ENCODE data around the gene CORO1C.
"Not testable (repeated sequence)": the region's sequence is repeated elsewhere in the genome, so short reads cannot be mapped to it uniquely, and the experiment has no call there.

CORO1C gene

DNA sequence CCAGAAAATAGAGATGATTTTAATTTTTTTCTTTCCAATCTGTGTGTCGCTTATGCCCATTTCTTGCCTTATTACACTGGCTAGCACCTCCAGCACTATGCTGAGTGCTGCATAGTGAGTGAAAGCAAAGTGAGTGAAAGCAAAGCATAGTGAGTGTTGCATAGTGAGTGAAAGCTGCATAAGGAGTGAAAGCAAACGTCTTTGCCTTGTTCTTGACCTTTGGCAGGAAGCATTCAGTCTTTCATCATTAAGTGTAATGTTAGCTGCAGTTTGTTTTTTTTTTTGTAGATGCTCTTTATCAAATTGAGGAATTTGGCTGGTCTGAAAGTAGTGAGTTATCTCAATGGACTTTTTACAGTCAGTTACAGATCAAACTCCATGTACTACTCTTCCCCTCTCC, 6.9 kb upstream of the CORO1C start:
- Mint-ChIP-seq H3K9me3 (no peaks in the 10 kb centered on the region), H3K27ac (no peak overlapping the region), H3K4me1 (peaks cover 11% of the 10 kb centered on the region in 2 donors), H3K4me3 (no peak overlapping the region), H3K27me3 (peaks cover 3 to 6% of the 10 kb centered on the region in 2 donors), H3K36me3 (no peaks in the 10 kb centered on the region)
- ATAC-seq (replicated peaks): no peak
- DNase-seq: no peak

DNA sequence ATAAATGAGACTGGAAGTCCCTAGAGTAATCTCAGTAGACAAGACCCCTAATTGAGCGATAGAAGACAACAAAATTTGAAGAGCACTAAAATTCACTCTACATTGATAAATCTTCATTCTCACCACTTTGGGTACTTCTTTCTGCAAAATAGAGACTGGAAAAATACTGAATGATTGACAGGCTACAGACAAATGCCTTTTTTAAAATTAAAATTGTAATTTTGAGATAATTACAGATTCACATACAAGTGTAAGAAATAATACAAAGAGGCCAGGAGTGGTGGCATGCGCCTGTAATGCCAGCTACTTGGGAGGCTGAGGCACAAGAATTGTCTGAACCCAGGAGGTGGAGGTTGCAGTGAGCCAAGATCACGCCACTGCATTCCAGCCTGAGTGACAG, 4.5 kb upstream of the CORO1C start:
- Mint-ChIP-seq H3K4me1 (peaks cover 19 to 21% of the 10 kb centered on the region in 2 donors), H3K4me3 (no peak overlapping the region), H3K36me3 (no peaks in the 10 kb centered on the region), H3K27ac (no peak overlapping the region), H3K9me3 (no peaks in the 10 kb centered on the region), H3K27me3 (no peaks in the 10 kb centered on the region)
- ATAC-seq (replicated peaks): no peak
- no peak for DNase-seq

- ATAC-seq (replicated peaks) (peak in 1 of 2 donors; percentile 6), DNase-seq (peak; percentile 23)
Measured at GRCh38 chr12:108734200-108734906, 3.0 kb upstream of the CORO1C start.

DNA sequence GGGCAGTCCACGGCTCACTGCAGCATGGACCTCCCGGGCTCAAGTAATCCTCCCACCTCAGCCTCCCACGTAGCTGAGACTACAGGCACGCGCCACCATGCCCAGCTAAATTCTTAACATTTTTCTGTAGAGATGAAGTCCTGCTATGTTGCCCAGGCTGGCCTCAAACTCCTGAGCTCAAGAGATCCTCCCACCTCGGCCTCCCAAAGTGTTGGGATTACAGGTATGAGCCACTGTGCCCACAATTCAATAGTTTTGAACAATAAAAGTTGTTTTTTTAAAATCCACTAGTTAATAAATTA, 1.9 kb upstream of the CORO1C start:
- DNase-seq; ATAC-seq (replicated peaks); H3K27me3 Mint-ChIP-seq; H3K4me3 Mint-ChIP-seq; H3K27ac Mint-ChIP-seq; H3K36me3 Mint-ChIP-seq; H3K9me3 Mint-ChIP-seq: not testable (repeated sequence)
- H3K4me1 Mint-ChIP-seq: peaks cover 32 to 42% of the 10 kb centered on the region in 2 donors

More at GRCh38 chr12:108734200-108734906, 3.0 kb upstream of the CORO1C start:
- peak overlapping the region; percentile 90 for H3K27ac Mint-ChIP-seq
- H3K4me3 Mint-ChIP-seq: no peak overlapping the region
- H3K36me3 Mint-ChIP-seq: no peaks in the 10 kb centered on the region
- H3K9me3 Mint-ChIP-seq: no peaks in the 10 kb centered on the region
- H3K27me3 Mint-ChIP-seq: no peaks in the 10 kb centered on the region
- peaks cover 27 to 33% of the 10 kb centered on the region in 2 donors for H3K4me1 Mint-ChIP-seq

GRCh38 chr12:108732489-108733229, 1.3 kb upstream of the CORO1C start:
- Mint-ChIP-seq H3K4me1 (peaks cover 32 to 46% of the 10 kb centered on the region in 2 donors), H3K4me3 (peak overlapping the region; percentile 94 to 100), H3K36me3 (peaks cover 0 to 5% of the 10 kb centered on the region in 2 donors), H3K9me3 (no peaks in the 10 kb centered on the region), H3K27me3 (no peaks in the 10 kb centered on the region), H3K27ac (peak overlapping the region; percentile 95)
- DNase-seq: no peak
- ATAC-seq (replicated peaks): no peak

DNA sequence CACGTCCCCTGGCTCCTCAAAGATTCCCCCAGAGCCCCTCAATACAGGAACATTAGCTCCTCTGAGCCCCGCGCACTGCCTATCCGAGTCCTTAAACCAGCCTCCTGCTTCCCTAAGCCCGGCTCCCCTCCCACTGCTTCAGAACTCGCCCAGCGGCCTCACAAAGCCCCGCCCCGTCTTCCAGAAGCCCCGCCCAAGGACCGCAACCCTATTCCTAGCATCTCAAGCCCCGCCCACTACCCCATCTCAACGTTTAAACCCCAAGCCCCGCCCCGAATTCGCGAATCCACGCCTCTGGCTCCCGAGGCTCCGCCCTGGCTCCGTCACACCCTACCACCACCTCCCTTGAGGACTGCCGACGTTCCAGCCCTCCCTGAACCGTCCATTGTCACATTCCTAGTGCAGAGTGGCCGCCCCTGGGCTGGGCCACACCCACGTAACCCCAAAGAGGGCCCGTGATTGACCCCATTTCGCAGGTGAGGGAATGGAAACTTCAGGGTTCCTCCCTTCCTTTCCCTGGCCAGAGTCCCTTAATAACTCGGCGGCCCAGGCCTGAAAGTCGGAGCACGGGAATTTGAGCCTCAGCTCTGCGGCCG, 646 bp upstream of the CORO1C start:
- Mint-ChIP-seq H3K9me3 (no peaks in the 10 kb centered on the region), H3K4me3 (peak overlapping the region; percentile 94 to 100), H3K36me3 (peaks cover 0 to 8% of the 10 kb centered on the region in 2 donors), H3K4me1 (peaks cover 34 to 51% of the 10 kb centered on the region in 2 donors), H3K27me3 (no peaks in the 10 kb centered on the region), H3K27ac (peak overlapping the region; percentile 95)
- DNase-seq (peak; percentile 92), ATAC-seq (replicated peaks) (peak; percentile 68 to 75)

DNA sequence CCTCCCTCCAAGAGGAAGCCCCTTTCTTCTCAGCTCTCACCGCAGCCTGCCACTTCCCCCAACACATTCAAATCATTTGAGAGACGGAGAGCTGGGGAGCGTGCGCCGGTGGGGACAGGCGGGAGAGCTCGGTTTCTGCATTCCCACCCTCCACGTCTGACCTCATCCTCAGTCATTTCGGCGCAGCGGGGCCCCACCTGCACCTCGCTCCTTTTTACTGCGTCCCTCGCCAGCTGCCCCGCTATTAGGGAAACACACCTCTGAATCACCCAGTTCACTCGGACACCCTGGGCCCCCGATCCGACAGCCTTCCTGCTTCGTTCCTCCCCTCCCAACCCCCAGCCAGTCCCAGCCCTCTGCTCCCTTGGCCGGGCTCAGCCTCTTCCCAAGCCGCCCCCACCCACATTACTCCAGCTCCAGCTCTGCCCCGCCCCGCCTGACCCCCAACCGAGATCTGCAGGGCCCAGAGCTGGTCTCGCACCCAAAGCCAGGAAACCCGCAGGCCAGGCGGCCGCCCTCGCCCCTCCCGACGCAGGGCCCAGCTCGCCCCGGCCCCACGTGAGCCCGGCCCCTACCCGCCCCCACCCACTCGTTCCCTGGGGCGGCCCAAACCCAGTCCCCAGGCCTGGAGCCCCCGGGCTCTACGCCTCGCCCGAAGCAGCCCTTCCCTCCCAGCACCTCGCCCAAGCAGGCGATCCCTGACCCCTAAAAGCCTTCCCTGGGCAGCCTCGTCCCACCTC, 783 bp downstream of the CORO1C start:
- no peaks in the 10 kb centered on the region for H3K27me3 Mint-ChIP-seq
- no peaks in the 10 kb centered on the region for H3K9me3 Mint-ChIP-seq
- ATAC-seq (replicated peaks) (peak; percentile 17 to 25), DNase-seq (peak; percentile 36)
- H3K4me1 Mint-ChIP-seq: peaks cover 29 to 54% of the 10 kb centered on the region in 2 donors
- peaks cover 0 to 9% of the 10 kb centered on the region in 2 donors for H3K36me3 Mint-ChIP-seq
- H3K27ac Mint-ChIP-seq: peak overlapping the region; percentile 92
- H3K4me3 Mint-ChIP-seq: peak overlapping the region; percentile 94 to 100

DNA sequence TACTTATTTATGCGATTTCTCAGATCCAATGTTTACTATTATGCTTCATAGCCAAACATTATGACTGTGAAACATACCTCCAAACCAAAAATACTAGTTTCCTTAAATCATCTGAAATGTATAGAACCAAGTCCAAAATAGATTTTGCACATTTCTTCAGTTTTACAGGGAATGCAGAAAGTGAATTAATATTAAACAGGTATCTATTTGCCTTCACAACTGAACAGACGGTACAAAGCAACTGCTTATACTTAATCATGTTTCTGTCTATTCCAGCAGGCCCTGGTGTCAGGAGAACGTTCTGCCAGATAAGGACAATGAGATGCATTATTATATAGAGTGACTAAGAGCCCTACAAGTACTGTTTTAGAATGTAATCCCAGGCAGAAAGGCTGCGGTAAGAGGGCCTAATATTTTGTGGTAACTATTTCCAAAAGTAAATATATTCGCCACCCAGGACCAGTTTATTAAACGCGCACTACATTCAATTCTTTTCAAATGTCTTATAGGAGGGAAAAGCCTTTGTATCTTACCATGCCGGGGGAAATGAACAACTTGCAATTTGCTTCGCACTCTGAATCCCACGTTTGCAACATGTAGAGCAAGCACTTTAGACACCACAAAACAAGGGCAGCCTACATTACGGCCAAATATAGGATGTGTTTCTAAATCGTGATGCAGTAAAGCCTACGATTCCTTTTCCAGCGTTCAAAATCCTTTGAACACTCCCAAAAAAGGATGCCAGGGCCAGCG, 1.5 kb downstream of the CORO1C start:
- no peaks in the 10 kb centered on the region for H3K9me3 Mint-ChIP-seq
- peak overlapping the region; percentile 92 for H3K27ac Mint-ChIP-seq
- DNase-seq (no peak), ATAC-seq (replicated peaks) (no peak)
- H3K36me3 Mint-ChIP-seq: peaks cover 0 to 9% of the 10 kb centered on the region in 2 donors
- H3K4me1 Mint-ChIP-seq: peaks cover 37 to 61% of the 10 kb centered on the region in 2 donors
- H3K27me3 Mint-ChIP-seq: no peaks in the 10 kb centered on the region
- H3K4me3 Mint-ChIP-seq: peak overlapping the region; percentile 94 to 100

- Mint-ChIP-seq H3K9me3 (no peaks in the 10 kb centered on the region), H3K4me3 (peak overlapping the region in 1 of 2 donors; percentile 94), H3K4me1 (peaks cover 37 to 61% of the 10 kb centered on the region in 2 donors), H3K36me3 (peaks cover 0 to 9% of the 10 kb centered on the region in 2 donors), H3K27ac (no peak overlapping the region), H3K27me3 (no peaks in the 10 kb centered on the region)
- no peak for ATAC-seq (replicated peaks)
- DNase-seq: no peak
Measured at GRCh38 chr12:108728820-108729611, 2.3 kb downstream of the CORO1C start.

GRCh38 chr12:108727868-108728735, 3.2 kb downstream of the CORO1C start:
- Mint-ChIP-seq H3K4me3 (no peak overlapping the region), H3K36me3 (peaks cover 0 to 9% of the 10 kb centered on the region in 2 donors), H3K27ac (no peak overlapping the region), H3K27me3 (no peaks in the 10 kb centered on the region), H3K9me3 (no peaks in the 10 kb centered on the region), H3K4me1 (peaks cover 43 to 68% of the 10 kb centered on the region in 2 donors)
- ATAC-seq (replicated peaks) (no peak), DNase-seq (no peak)

DNA sequence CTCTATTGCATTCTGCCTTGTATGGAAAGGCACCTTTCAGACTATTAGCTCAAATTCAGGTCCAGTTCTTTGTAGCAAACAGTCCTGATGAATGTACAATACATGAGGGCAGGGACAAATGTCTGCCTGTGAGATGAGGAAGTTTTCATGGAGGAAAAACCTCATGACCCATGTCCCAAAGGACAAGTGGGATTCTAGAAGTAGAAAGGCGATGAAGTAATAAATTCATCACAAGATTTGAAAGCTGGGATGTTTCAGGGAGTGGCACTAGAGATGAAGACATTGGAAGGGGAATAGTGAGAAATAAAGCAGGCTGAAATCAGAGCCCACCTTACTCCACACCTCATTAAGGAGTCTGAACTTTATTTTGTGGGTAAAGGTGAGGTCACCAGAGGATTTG, 4.2 kb downstream of the CORO1C start:
- H3K27me3 Mint-ChIP-seq: no peaks in the 10 kb centered on the region
- H3K4me3 Mint-ChIP-seq: no peak overlapping the region
- peaks cover 47 to 74% of the 10 kb centered on the region in 2 donors for H3K4me1 Mint-ChIP-seq
- H3K36me3 Mint-ChIP-seq: peaks cover 1 to 9% of the 10 kb centered on the region in 2 donors
- DNase-seq (no peak), ATAC-seq (replicated peaks) (no peak)
- H3K9me3 Mint-ChIP-seq: no peaks in the 10 kb centered on the region
- H3K27ac Mint-ChIP-seq: no peak overlapping the region

GRCh38 chr12:108724890-108725151, 6.5 kb downstream of the CORO1C start:
- H3K4me3 Mint-ChIP-seq: no peak overlapping the region
- H3K9me3 Mint-ChIP-seq: no peaks in the 10 kb centered on the region
- H3K4me1 Mint-ChIP-seq: peaks cover 41 to 74% of the 10 kb centered on the region in 2 donors
- H3K27me3 Mint-ChIP-seq: no peaks in the 10 kb centered on the region
- ATAC-seq (replicated peaks): no peak
- peak overlapping the region; percentile 47 for H3K27ac Mint-ChIP-seq
- peaks cover 3 to 9% of the 10 kb centered on the region in 2 donors for H3K36me3 Mint-ChIP-seq
- DNase-seq: no peak

Measured in stimulated activated naive B cell treated with anti-CD40 and anti-IgM and Interleukin-4, amounts not matched to agents 10 μg/mL and 1 μg/mL and 100 μg/mL, for 72 hours (primary cell).